ENCODE results near the gene DEFB124. TPM values are rescaled to one million over a fixed set of nuclear protein-coding genes. Genes with fewer than 3 reads are reported as not detected.

DEFB124 gene
- total RNA-seq, 1 experiment from 2014 or later = not detected

- no peak for DNase-seq (ENCODE audit: low spot score)
These were observed 49.1 kb downstream of the DEFB124 start for GRCh38 chr20:31425797-31426196.

DNA sequence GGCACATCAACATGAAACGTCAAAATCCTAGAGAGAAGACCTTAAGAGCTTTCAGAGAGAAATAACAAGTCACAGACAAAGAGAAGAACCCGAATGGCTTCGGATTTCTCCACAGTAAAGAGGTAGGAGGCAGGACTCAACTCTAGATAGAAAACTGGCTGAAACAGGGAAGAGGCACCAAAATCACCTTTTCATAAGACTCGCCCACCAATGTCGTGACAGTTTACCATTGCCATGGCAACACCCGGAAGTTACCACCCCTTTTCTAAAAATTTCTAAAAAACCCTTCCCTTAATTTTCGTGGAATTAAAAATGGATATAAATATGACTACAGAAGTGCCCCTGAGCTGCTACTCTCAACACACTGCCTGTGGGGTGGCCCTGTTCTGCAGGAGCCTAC, 56.6 kb downstream of the DEFB124 start:
- DNase-seq (ENCODE audit: low spot score) = no peak

GRCh38 chr20:31415653-31416052, 59.3 kb downstream of the DEFB124 start:
- no peak for DNase-seq (ENCODE audit: low spot score)

Other genes starting within 250 kb of the DEFB124 start
- not detected in 2 replicates for gene DEFB115, start 217.5 kb downstream of the DEFB124 start, total RNA-seq (2014; rRNA removed; shearing (Covaris generic))
- gene DEFB116, start 166.5 kb downstream of the DEFB124 start, total RNA-seq (2014; rRNA removed; shearing (Covaris generic)) = not detected in 2 replicates
- gene DEFB118, start 106.5 kb downstream of the DEFB124 start, total RNA-seq (2014; rRNA removed; shearing (Covaris generic)) = not detected in 2 replicates
- gene DEFB119, start 84.5 kb downstream of the DEFB124 start, total RNA-seq (2014; rRNA removed; shearing (Covaris generic)) = not detected in 2 replicates
- not detected in 2 replicates for gene DEFB121, start 68.9 kb downstream of the DEFB124 start, total RNA-seq (2014; rRNA removed; shearing (Covaris generic))
- gene DEFB123, start 34.5 kb downstream of the DEFB124 start, total RNA-seq (2014; rRNA removed; shearing (Covaris generic)) = not detected in 2 replicates
- not detected in 2 replicates for gene REM1, start 161 bp upstream of the DEFB124 start, total RNA-seq (2014; rRNA removed; shearing (Covaris generic))
- 72.4 and 109 TPM in 2 replicates for gene HM13, start 39.3 kb upstream of the DEFB124 start, total RNA-seq (2014; rRNA removed; shearing (Covaris generic))
- 410 and 489 TPM in 2 replicates for gene ID1, start 130.2 kb upstream of the DEFB124 start, total RNA-seq (2014; rRNA removed; shearing (Covaris generic))
- not detected in 2 replicates for gene COX4I2, start 162.8 kb upstream of the DEFB124 start, total RNA-seq (2014; rRNA removed; shearing (Covaris generic))
- gene BCL2L1, start 247.7 kb upstream of the DEFB124 start, total RNA-seq (2014; rRNA removed; shearing (Covaris generic)) = 34.2 and 42.6 TPM in 2 replicates